A673 (cell line): Measurements from ENCODE around the gene MTFR1L. TPM values are rescaled to one million over a fixed set of nuclear protein-coding genes. Genes with fewer than 3 reads are reported as not detected.

Experiments used
- BruUV-seq: library from RNA; stranded (reverse); fragments of 400-500 nt; replicated peaks from 2 replicates; lab custom pipeline; 2021; lab: Mats Ljungman, UMichigan
- CTCF ChIA-PET: fragments of 300-600 bp; sonication (Branson Sonifier 250); formaldehyde crosslinking; loops from one replicate; lab custom pipeline; 2022; ENCODE audit warnings: antibody characterized with exemption; lab: Charles Lee
- POLR2A ChIA-PET: fragments of 300-600 bp; sonication (Branson Sonifier 250); formaldehyde crosslinking; loops from one replicate; lab custom pipeline; 2022; ENCODE audit warnings: antibody characterized with exemption; ENCODE audit not compliant: low non-redundant PET; lab: Charles Lee
- DNase-seq: peaks from one replicate; pipeline ENCODE4 v3.0.0-alpha.2; 2015; ENCODE audit warnings: low spot score
- H3K27ac ChIP-seq: fragments of 200-600 bp; sonication (generic); 2 replicates; pipeline ENCODE4 v1.5.1; 2016; ENCODE audit warnings: mixed run types, low read depth, mild to moderate bottlenecking, mixed read lengths, antibody characterized with exemption, low read length; ENCODE audit not compliant: poor library complexity, severe bottlenecking
- H3K27me3 ChIP-seq: fragments of 200-600 bp; sonication (generic); replicated peaks from 2 replicates; pipeline ENCODE4 v1.6.1; 2017; ENCODE audit warnings: mixed run types, low read depth, mild to moderate bottlenecking, mixed read lengths, antibody characterized with exemption, low read length; ENCODE audit not compliant: insufficient read depth, poor library complexity
- H3K36me3 ChIP-seq: fragments of 200-600 bp; sonication (generic); 2 replicates; pipeline ENCODE4 v1.6.1; 2016; ENCODE audit warnings: mixed run types, mild to moderate bottlenecking, mixed read lengths, antibody characterized with exemption, low read length; ENCODE audit not compliant: insufficient read depth, poor library complexity, severe bottlenecking
- H3K4me1 ChIP-seq: fragments of 200-600 bp; sonication (generic); 2 replicates; pipeline ENCODE4 v1.6.1; 2017; ENCODE audit warnings: mixed run types, mild to moderate bottlenecking, mixed read lengths, antibody characterized with exemption, low read length; ENCODE audit not compliant: insufficient read depth, poor library complexity, severe bottlenecking
- H3K4me3 ChIP-seq: fragments of 200-600 bp; sonication (generic); 2 replicates; pipeline ENCODE4 v1.5.1; 2016; ENCODE audit warnings: low read depth, mixed run types, mild to moderate bottlenecking, mixed read lengths, low read length; ENCODE audit not compliant: poor library complexity, severe bottlenecking
- H3K9me3 ChIP-seq: fragments of 200-600 bp; sonication (generic); 2 replicates; pipeline ENCODE4 v1.6.1; 2016; ENCODE audit warnings: mixed run types, low read depth, mild to moderate bottlenecking, mixed read lengths, antibody characterized with exemption, low read length; ENCODE audit not compliant: poor library complexity, severe bottlenecking
- EZH2 ChIP-seq: fragments of 200-600 bp; sonication (generic); IDR thresholded peaks from 2 replicates; pipeline ENCODE4 v1.6.1; 2017; ENCODE audit warnings: borderline replicate concordance, low read depth, mild to moderate bottlenecking, mixed read lengths, antibody characterized with exemption, low read length; ENCODE audit not compliant: poor library complexity, severe bottlenecking
- intact Hi-C: fragments of 100-400 bp; cut with micrococcal nuclease; formaldehyde crosslinking; loops from one replicate; pipeline ENCODE4 v1.10.0; 2022; ENCODE audit not compliant: unreplicated experiment
- total RNA-seq: library from RNA; stranded (reverse); gene quantifications from 2 replicates; pipeline ENCODE4 v1.2.3, GENCODE V29; 2021
- TF ChIP-seq, protein P1 (sequence below): fragments of 300-800, 200-600 bp; sonication (generic); conservative IDR thresholded peaks from 2 replicates; pipeline ENCODE4 v1.5.1; 2017; ENCODE audit warnings: low read depth, mild to moderate bottlenecking, antibody characterized with exemption, low read length, moderate library complexity, mixed read lengths

Gene MTFR1L
- total RNA-seq, 1 experiment from 2014 or later, result 45.0 TPM

- Histone ChIP-seq H3K4me3 (no peak overlapping the region), H3K36me3 (peaks cover 3% of the 10 kb centered on the region), H3K27ac (no peak overlapping the region), H3K27me3 (no peaks in the 10 kb centered on the region), H3K4me1 (no peaks in the 10 kb centered on the region), H3K9me3 (no peaks in the 10 kb centered on the region)
- no peak for TF ChIP-seq EZH2
- TF ChIP-seq, protein P1, sequence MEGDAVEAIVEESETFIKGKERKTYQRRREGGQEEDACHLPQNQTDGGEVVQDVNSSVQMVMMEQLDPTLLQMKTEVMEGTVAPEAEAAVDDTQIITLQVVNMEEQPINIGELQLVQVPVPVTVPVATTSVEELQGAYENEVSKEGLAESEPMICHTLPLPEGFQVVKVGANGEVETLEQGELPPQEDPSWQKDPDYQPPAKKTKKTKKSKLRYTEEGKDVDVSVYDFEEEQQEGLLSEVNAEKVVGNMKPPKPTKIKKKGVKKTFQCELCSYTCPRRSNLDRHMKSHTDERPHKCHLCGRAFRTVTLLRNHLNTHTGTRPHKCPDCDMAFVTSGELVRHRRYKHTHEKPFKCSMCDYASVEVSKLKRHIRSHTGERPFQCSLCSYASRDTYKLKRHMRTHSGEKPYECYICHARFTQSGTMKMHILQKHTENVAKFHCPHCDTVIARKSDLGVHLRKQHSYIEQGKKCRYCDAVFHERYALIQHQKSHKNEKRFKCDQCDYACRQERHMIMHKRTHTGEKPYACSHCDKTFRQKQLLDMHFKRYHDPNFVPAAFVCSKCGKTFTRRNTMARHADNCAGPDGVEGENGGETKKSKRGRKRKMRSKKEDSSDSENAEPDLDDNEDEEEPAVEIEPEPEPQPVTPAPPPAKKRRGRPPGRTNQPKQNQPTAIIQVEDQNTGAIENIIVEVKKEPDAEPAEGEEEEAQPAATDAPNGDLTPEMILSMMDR, result no peak
- ChIA-PET CTCF (no interaction called here), POLR2A (no interaction called here)
- no TSS peak for BruUV-seq
- intact Hi-C loops, result no loop called here
- no peak for DNase-seq
These were observed 13.9 kb upstream of the MTFR1L start for GRCh38 chr1:25805863-25806225.

- CTCF ChIA-PET, result interaction anchor here (0.6 kb wide), 1 partner anchor 1118 kb away, joined by 14 read pairs; no protein-coding TSS in a partner anchor
- Histone ChIP-seq H3K4me1 (no peaks in the 10 kb centered on the region), H3K4me3 (no peak overlapping the region), H3K27ac (no peak overlapping the region), H3K9me3 (no peaks in the 10 kb centered on the region), H3K27me3 (no peaks in the 10 kb centered on the region), H3K36me3 (peaks cover 3% of the 10 kb centered on the region)
- POLR2A ChIA-PET, result no interaction called here
- BruUV-seq, result no TSS peak
- no peak for TF ChIP-seq EZH2
- TF ChIP-seq, protein P1, result no peak
- intact Hi-C loops, result no loop called here
- DNase-seq, result no peak
These were observed 13.3 kb upstream of the MTFR1L start for GRCh38 chr1:25806418-25806817.

- H3K27me3 ChIP-seq, result no peaks in the 10 kb centered on the region
- POLR2A ChIA-PET, result no interaction called here
- CTCF ChIA-PET, result interaction anchor here (0.6 kb wide), 1 partner anchor 117 kb away, joined by 3 read pairs; no protein-coding TSS in a partner anchor
- intact Hi-C loops, result no loop called here
- no peak overlapping the region for H3K4me3 ChIP-seq
- DNase-seq, result no peak
- H3K9me3 ChIP-seq, result no peaks in the 10 kb centered on the region
- no peak for TF ChIP-seq EZH2
- TF ChIP-seq, protein P1, result no peak
- peaks cover 3% of the 10 kb centered on the region for H3K36me3 ChIP-seq
- BruUV-seq, result no TSS peak
- H3K4me1 ChIP-seq, result no peaks in the 10 kb centered on the region
- no peak overlapping the region for H3K27ac ChIP-seq
These were observed 12.0 kb upstream of the MTFR1L start for GRCh38 chr1:25807480-25808390.
